OCI-LY7 (cell line): ENCODE data around the gene SERHL2. TPM values are rescaled to one million over a fixed set of nuclear protein-coding genes. Genes with fewer than 3 reads are reported as not detected.
"Not testable (repeated sequence)": the region's sequence is repeated elsewhere in the genome, so short reads cannot be mapped to it uniquely, and the experiment has no call there.

ENCODE experiments used
- BruUV-seq: library from RNA; stranded (reverse); fragments of 400-500 nt; replicated peaks from 2 replicates; lab custom pipeline; 2021; lab: Mats Ljungman, UMichigan
- CTCF ChIA-PET: fragments of 300-600 bp; sonication (Branson Sonifier 250); formaldehyde crosslinking; loops from one replicate; lab custom pipeline; 2022; ENCODE audit warnings: antibody characterized with exemption; ENCODE audit not compliant: unreplicated experiment; lab: Charles Lee
- POLR2A ChIA-PET: fragments of 300-600 bp; sonication (Branson Sonifier 250); formaldehyde crosslinking; loops from one replicate; lab custom pipeline; 2022; ENCODE audit warnings: antibody characterized with exemption; lab: Charles Lee
- DNase-seq: peaks from one replicate; pipeline ENCODE4 v3.0.0-alpha.2; 2015; ENCODE audit warnings: low spot score
- H2AFZ ChIP-seq: fragments of 200-600 bp; sonication (generic), shearing (Covaris generic); 2 replicates; pipeline ENCODE4 v1.6.1; 2014; ENCODE audit warnings: mild to moderate bottlenecking, antibody characterized with exemption, low read length, moderate library complexity
- H3K27ac ChIP-seq: fragments of 200-600 bp; sonication (generic); 2 replicates; pipeline ENCODE4 v1.5.1; 2014; ENCODE audit warnings: mixed run types, low read depth, mild to moderate bottlenecking, moderate library complexity, low read length, inconsistent platforms; ENCODE audit not compliant: poor library complexity, severe bottlenecking
- H3K36me3 ChIP-seq: fragments of 200-600 bp; sonication (generic); 2 replicates; pipeline ENCODE4 v1.6.1; 2014; ENCODE audit warnings: mild to moderate bottlenecking, antibody characterized with exemption, low read length, moderate library complexity, mixed read lengths; ENCODE audit not compliant: insufficient read depth
- H3K4me1 ChIP-seq: fragments of 200-600 bp; sonication (generic); 2 replicates; pipeline ENCODE4 v1.5.1; 2014; ENCODE audit warnings: mild to moderate bottlenecking, low read length; ENCODE audit not compliant: insufficient read depth, poor library complexity, severe bottlenecking
- H3K4me2 ChIP-seq: fragments of 200-600 bp; sonication (generic); 2 replicates; pipeline ENCODE4 v1.6.1; 2014; ENCODE audit warnings: mild to moderate bottlenecking, low read length
- H3K4me3 ChIP-seq: fragments of 200-600 bp; sonication (generic); 2 replicates; pipeline ENCODE4 v1.5.1; 2014; ENCODE audit warnings: mild to moderate bottlenecking, low read depth, low read length; ENCODE audit not compliant: poor library complexity, severe bottlenecking
- H3K79me2 ChIP-seq: fragments of 200-600 bp; sonication (generic); 2 replicates; pipeline ENCODE4 v1.6.1; 2016; ENCODE audit warnings: low read depth, mild to moderate bottlenecking, low read length, moderate library complexity, mixed read lengths; ENCODE audit not compliant: insufficient read depth
- H3K9me2 ChIP-seq: fragments of 200-600 bp; sonication (generic); 2 replicates; pipeline ENCODE4 v1.6.1; 2016; ENCODE audit warnings: mild to moderate bottlenecking, low read length, mixed read lengths; ENCODE audit not compliant: insufficient read depth
- H3K9me3 ChIP-seq: fragments of 200-600 bp; sonication (generic); 2 replicates; pipeline ENCODE4 v1.6.1; 2014; ENCODE audit warnings: mild to moderate bottlenecking, mixed run types, low read length, mixed read lengths
- H4K20me1 ChIP-seq: fragments of 200-600 bp; sonication (generic); 2 replicates; pipeline ENCODE4 v1.6.1; 2014; ENCODE audit warnings: mild to moderate bottlenecking, antibody characterized with exemption, low read length, moderate library complexity, mixed read lengths; ENCODE audit not compliant: insufficient read depth
- EZH2phosphoT487 ChIP-seq: fragments of 200-600 bp; sonication (generic); IDR thresholded peaks from 2 replicates; pipeline ENCODE4 v1.6.1; 2018; ENCODE audit warnings: low read depth, borderline replicate concordance, mild to moderate bottlenecking, mixed run types, antibody characterized with exemption, low read length, moderate library complexity, mixed read lengths
- intact Hi-C: fragments of 100-400 bp; cut with micrococcal nuclease; formaldehyde crosslinking; loops from one replicate; pipeline ENCODE4 v1.10.0; 2022; ENCODE audit not compliant: unreplicated experiment
- total RNA-seq, 2 experiments: library from RNA; depleted of rRNA in 1 of 2; stranded (reverse); fragments of >200 nt in 1 of 2; shearing (Covaris generic) in 1 of 2; gene quantifications; 2 replicates each; pipeline ENCODE4 v1.2.3, GENCODE V29; 2014 to 2022
- TF ChIP-seq, protein P1 (sequence below): fragments of 200-600 bp; sonication (generic); conservative IDR thresholded peaks from 2 replicates; pipeline ENCODE4 v1.5.1; 2014; ENCODE audit warnings: mild to moderate bottlenecking, antibody characterized with exemption, low read length, moderate library complexity, mixed read lengths

The SERHL2 gene
- total RNA-seq, 2 experiments from 2014 or later = 36.4 to 98.0 TPM

DNA sequence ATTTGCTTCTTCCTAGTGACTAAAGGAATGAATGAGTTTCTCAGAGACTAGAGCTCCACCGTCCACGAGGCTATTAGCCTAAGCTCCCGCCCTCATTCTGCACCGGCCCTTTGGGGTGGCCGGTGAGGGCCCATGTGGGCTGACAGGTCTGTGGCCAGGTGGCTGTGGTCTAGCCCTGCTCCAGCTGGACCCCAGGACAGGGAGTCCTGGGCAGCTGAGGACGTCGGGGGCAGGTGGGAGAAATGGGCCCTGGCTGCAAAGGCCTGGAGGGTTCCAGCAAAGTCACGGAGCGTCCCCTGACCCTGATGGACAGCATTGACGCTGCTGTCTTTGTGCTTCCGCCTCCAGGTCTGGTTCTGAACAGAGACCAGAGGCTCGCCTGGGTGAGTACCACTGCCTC is 12.2 kb downstream of the SERHL2 start:
- H3K4me3 ChIP-seq = no peak overlapping the region
- no peaks in the 10 kb centered on the region for H3K79me2 ChIP-seq
- H3K9me2 ChIP-seq = no peaks in the 10 kb centered on the region
- peaks cover 25% of the 10 kb centered on the region for H3K4me1 ChIP-seq
- peaks cover 74% of the 10 kb centered on the region for H3K36me3 ChIP-seq
- H3K9me3 ChIP-seq = no peaks in the 10 kb centered on the region
- TF ChIP-seq, protein P1, sequence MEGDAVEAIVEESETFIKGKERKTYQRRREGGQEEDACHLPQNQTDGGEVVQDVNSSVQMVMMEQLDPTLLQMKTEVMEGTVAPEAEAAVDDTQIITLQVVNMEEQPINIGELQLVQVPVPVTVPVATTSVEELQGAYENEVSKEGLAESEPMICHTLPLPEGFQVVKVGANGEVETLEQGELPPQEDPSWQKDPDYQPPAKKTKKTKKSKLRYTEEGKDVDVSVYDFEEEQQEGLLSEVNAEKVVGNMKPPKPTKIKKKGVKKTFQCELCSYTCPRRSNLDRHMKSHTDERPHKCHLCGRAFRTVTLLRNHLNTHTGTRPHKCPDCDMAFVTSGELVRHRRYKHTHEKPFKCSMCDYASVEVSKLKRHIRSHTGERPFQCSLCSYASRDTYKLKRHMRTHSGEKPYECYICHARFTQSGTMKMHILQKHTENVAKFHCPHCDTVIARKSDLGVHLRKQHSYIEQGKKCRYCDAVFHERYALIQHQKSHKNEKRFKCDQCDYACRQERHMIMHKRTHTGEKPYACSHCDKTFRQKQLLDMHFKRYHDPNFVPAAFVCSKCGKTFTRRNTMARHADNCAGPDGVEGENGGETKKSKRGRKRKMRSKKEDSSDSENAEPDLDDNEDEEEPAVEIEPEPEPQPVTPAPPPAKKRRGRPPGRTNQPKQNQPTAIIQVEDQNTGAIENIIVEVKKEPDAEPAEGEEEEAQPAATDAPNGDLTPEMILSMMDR = no peak
- no peak for TF ChIP-seq EZH2phosphoT487
- DNase-seq = no peak
- intact Hi-C loops = no loop called here
- no peak overlapping the region for H3K4me2 ChIP-seq
- ChIA-PET CTCF (no interaction called here), POLR2A (no interaction called here)
- H2AFZ ChIP-seq = no peak overlapping the region
- no peak overlapping the region for H3K27ac ChIP-seq
- H4K20me1 ChIP-seq = no peaks in the 10 kb centered on the region
- no TSS peak for BruUV-seq

DNA sequence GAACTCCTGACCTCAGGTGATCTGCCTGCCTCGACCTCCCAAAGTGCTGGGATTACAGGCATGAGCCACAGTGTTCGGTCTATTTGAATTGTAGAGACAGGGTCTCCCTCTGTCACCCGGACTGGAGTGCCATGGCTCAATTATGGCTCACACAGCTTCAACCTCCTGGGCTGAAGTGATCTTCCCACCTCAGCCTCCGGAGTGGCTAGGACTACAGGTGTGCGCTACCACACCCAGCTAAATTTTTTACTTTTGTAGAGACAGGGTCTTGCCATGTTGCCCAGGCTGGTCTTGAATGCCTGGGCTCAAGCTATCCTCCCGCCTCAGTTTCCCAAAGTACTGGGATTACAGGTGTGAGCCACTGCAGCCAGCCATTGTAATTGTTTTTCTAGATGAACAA is 14.2 kb downstream of the SERHL2 start:
- POLR2A ChIA-PET = interaction anchor here (1.1 kb wide), 1 partner anchor 14 kb away, joined by 3 read pairs; no protein-coding TSS in a partner anchor
- H3K79me2 ChIP-seq, H4K20me1 ChIP-seq, H3K4me3 ChIP-seq, H3K4me2 ChIP-seq, DNase-seq, H2AFZ ChIP-seq, BruUV-seq, H3K9me3 ChIP-seq, H3K4me1 ChIP-seq, intact Hi-C loops, H3K27ac ChIP-seq, H3K9me2 ChIP-seq, CTCF ChIA-PET: not testable (repeated sequence)
- H3K36me3 ChIP-seq = peaks cover 82% of the 10 kb centered on the region

DNA sequence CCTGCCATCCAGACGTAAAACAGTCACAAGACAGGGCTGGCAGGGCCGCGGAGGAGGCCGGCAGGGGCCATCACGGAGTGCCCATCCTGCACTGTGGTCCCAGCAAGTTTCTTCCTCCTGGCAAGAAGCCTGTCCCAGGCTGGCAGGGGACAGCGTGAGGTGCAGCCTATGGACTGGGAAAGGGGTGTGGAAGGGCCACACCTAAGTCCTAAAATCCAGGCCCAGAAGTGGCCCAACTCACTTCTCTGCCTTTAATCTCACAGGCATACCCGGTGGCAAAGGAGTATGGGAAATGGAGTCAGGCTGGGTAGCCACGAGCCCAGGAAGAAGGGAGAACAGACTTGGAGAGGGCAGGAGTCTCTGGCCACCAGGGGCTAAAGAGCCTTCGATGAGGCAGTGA is 16.8 kb downstream of the SERHL2 start:
- peaks cover 77% of the 10 kb centered on the region for H3K36me3 ChIP-seq
- H3K79me2 ChIP-seq, H2AFZ ChIP-seq, H3K9me2 ChIP-seq, POLR2A ChIA-PET, H3K4me2 ChIP-seq, H3K9me3 ChIP-seq, H4K20me1 ChIP-seq, H3K4me1 ChIP-seq, H3K4me3 ChIP-seq, CTCF ChIA-PET, H3K27ac ChIP-seq, BruUV-seq, DNase-seq, intact Hi-C loops: not testable (repeated sequence)

DNA sequence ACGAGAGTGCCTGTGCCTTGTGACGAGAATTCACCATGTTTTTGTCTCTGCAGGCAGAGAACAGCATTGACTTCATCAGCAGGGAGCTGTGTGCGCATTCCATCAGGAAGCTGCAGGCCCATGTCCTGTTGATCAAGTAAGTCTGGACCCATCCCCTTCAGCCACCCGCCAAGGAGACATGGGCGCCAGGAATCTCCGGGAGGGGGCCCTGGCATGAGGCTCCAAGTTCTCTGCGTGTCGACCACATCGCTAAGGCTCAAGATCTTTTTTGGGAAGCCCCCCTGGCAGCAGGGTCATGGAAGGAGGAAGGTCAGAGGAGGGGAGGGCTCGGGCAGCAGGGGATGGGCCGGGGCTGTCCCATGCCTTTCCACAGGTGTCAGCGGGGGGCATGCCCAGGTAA is 17.3 kb downstream of the SERHL2 start:
- DNase-seq, BruUV-seq, intact Hi-C loops, H3K9me2 ChIP-seq, H3K4me3 ChIP-seq, H4K20me1 ChIP-seq, H3K79me2 ChIP-seq, CTCF ChIA-PET, H3K4me1 ChIP-seq, H3K9me3 ChIP-seq, H2AFZ ChIP-seq, H3K4me2 ChIP-seq, H3K27ac ChIP-seq: not testable (repeated sequence)
- peaks cover 75% of the 10 kb centered on the region for H3K36me3 ChIP-seq
- POLR2A ChIA-PET = interaction anchor here (0.6 kb wide), 1 partner anchor 26 kb away, joined by 4 read pairs; no protein-coding TSS in a partner anchor

DNA sequence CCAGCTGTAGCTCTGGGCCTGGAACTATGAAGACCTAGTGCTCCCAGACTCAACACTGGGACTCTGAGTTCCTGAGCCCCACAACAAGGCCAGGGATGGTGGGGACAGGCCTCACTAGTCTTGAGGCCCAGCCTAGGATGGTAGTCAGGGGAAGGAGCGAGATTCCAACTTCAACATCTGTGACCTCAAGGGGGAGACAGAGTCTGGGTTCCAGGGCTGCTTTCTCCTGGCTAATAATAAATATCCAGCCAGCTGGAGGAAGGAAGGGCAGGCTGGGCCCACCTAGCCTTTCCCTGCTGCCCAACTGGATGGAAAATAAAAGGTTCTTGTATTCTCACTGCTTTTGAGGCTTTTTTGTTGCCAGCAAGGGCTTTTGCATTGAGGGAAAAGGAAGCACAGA is 20.3 kb downstream of the SERHL2 start:
- H3K4me2 ChIP-seq, H4K20me1 ChIP-seq, H3K27ac ChIP-seq, BruUV-seq, H3K4me3 ChIP-seq, H3K9me2 ChIP-seq, POLR2A ChIA-PET, CTCF ChIA-PET, H3K9me3 ChIP-seq, H3K79me2 ChIP-seq, H2AFZ ChIP-seq, DNase-seq, H3K4me1 ChIP-seq, intact Hi-C loops: not testable (repeated sequence)
- H3K36me3 ChIP-seq = peaks cover 84% of the 10 kb centered on the region

DNA sequence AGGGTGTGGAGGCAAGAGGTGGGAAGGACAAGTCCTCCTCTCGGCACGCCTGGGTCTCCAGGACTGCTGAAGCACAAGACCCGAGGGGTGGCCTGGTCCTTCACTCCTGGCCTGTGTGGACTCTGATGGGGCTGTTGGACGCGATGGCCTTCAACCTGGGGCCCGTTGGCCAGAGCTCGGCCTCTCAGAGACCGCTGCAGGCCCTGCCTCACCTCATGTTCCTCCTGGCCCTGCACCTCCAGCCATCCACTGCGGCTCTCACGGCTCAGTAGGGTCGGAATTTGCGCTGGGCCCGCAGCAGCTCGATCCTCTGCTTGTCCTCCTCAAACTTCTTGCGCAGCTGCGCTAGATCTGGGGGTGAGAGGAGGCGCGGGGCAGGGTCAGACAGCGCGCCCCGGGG is 20.7 kb downstream of the SERHL2 start:
- intact Hi-C loops, BruUV-seq, H3K4me2 ChIP-seq, H3K4me3 ChIP-seq, DNase-seq, H3K9me3 ChIP-seq, H3K4me1 ChIP-seq, H3K9me2 ChIP-seq, H2AFZ ChIP-seq, CTCF ChIA-PET, H4K20me1 ChIP-seq, H3K79me2 ChIP-seq, H3K27ac ChIP-seq: not testable (repeated sequence)
- POLR2A ChIA-PET = interaction anchor here (0.6 kb wide), 1 partner anchor 30 kb away, joined by 3 read pairs; no protein-coding TSS in a partner anchor
- H3K36me3 ChIP-seq = peaks cover 83% of the 10 kb centered on the region
